Mesendoderm (in vitro differentiated cells): ENCODE results near the gene C1orf210.
A peak's percentile ranks its signal among the peaks of the same experiment; 100 is the strongest.

Source experiments
- DNase-seq: peaks from one replicate; pipeline ENCODE4 v3.0.0; 2013
- H2AK5ac ChIP-seq: 2 replicates; pipeline ENCODE4 v1.6.1; 2013; ENCODE audit warnings: low read length, inconsistent platforms
- H2BK120ac ChIP-seq: 2 replicates; pipeline ENCODE4 v1.6.1; 2013; ENCODE audit warnings: low read depth, mild to moderate bottlenecking, low read length, moderate library complexity, mixed read lengths
- H2BK15ac ChIP-seq: replicated peaks from 2 replicates; pipeline ENCODE4 v1.6.1; 2013; ENCODE audit warnings: low read depth, mild to moderate bottlenecking, moderate library complexity
- H2BK5ac ChIP-seq: 2 replicates; pipeline ENCODE4 v1.6.1; 2013; ENCODE audit warnings: low read length, inconsistent platforms
- H3K18ac ChIP-seq: 2 replicates; pipeline ENCODE4 v1.6.1; 2013; ENCODE audit warnings: mild to moderate bottlenecking, low read length, mixed read lengths
- H3K23ac ChIP-seq: one replicate; pipeline ENCODE4 v1.6.1; 2013; ENCODE audit warnings: low read length
- H3K27ac ChIP-seq: 2 replicates; pipeline ENCODE4 v1.5.1; 2013; ENCODE audit warnings: low read depth, mild to moderate bottlenecking, inconsistent platforms, low read length, moderate library complexity
- H3K27me3 ChIP-seq: 2 replicates; pipeline ENCODE4 v1.6.1; 2013; ENCODE audit warnings: low read length, control low read depth, mild to moderate bottlenecking, inconsistent platforms; ENCODE audit not compliant: insufficient read depth, poor library complexity
- H3K36me3 ChIP-seq: 2 replicates; pipeline ENCODE4 v1.6.1; 2013; ENCODE audit warnings: low read length, inconsistent platforms; ENCODE audit not compliant: control insufficient read depth, insufficient read depth
- H3K4ac ChIP-seq: one replicate; pipeline ENCODE4 v1.6.1; 2013; ENCODE audit warnings: low read depth, mild to moderate bottlenecking, low read length, moderate library complexity
- H3K4me1 ChIP-seq: 2 replicates; pipeline ENCODE4 v1.6.1; 2013; ENCODE audit warnings: low read depth, low read length, inconsistent platforms; ENCODE audit not compliant: control insufficient read depth
- H3K4me2 ChIP-seq: 2 replicates; pipeline ENCODE4 v1.6.1; 2013; ENCODE audit warnings: low read length
- H3K4me3 ChIP-seq: 2 replicates; pipeline ENCODE4 v1.5.1; 2013; ENCODE audit warnings: mild to moderate bottlenecking, low read length
- H3K56ac ChIP-seq: one replicate; pipeline ENCODE4 v1.6.1; 2013; ENCODE audit warnings: low read length
- H3K79me1 ChIP-seq: 2 replicates; pipeline ENCODE4 v1.6.1; 2013; ENCODE audit warnings: low read length, inconsistent platforms
- H3K79me2 ChIP-seq: 2 replicates; pipeline ENCODE4 v1.6.1; 2013; ENCODE audit warnings: mild to moderate bottlenecking, low read length; ENCODE audit not compliant: control insufficient read depth, insufficient read depth
- H3K9ac ChIP-seq: 2 replicates; pipeline ENCODE4 v1.6.1; 2013; ENCODE audit warnings: low read length, inconsistent platforms
- H4K5ac ChIP-seq: one replicate; pipeline ENCODE4 v1.6.1; 2013; ENCODE audit warnings: low read length
- H4K8ac ChIP-seq: one replicate; pipeline ENCODE4 v1.6.1; 2013; ENCODE audit warnings: low read depth, mild to moderate bottlenecking, control low read depth, low read length, moderate library complexity
- WGBS: extraction: QIAGEN DNeasy Blood & Tissue Kit; methylation state at CpG from one replicate; pipeline ENCODE4 v1.1.7; 2013; ENCODE audit warnings: low lambda C conversion rate, missing lambda C conversion rate; ENCODE audit not compliant: insufficient coverage; ENCODE audit errors: extremely low coverage; 5-methylcytosine and 5-hydroxymethylcytosine counted together

C1orf210 gene

GRCh38 chr1:43309405-43310025, 24.1 kb upstream of the C1orf210 start:
- Histone ChIP-seq H3K79me1 (no peaks in the 10 kb centered on the region), H2BK120ac (no peak overlapping the region), H3K4me2 (no peak overlapping the region), H3K4me3 (no peak overlapping the region), H3K23ac (no peak overlapping the region), H2BK15ac (no peak overlapping the region), H3K36me3 (no peaks in the 10 kb centered on the region), H3K27me3 (no peaks in the 10 kb centered on the region), H3K9ac (no peak overlapping the region), H3K79me2 (no peaks in the 10 kb centered on the region), H3K27ac (no peak overlapping the region), H4K8ac (no peak overlapping the region), H3K56ac (no peak overlapping the region), H3K4ac (no peak overlapping the region), H4K5ac (no peak overlapping the region), H3K18ac (no peak overlapping the region), H2AK5ac (no peak overlapping the region), H3K4me1 (no peaks in the 10 kb centered on the region), H2BK5ac (no peak overlapping the region)
- no CpG with 5 or more reads among the region's 13 CpGs for WGBS
- DNase-seq = no peak

DNA sequence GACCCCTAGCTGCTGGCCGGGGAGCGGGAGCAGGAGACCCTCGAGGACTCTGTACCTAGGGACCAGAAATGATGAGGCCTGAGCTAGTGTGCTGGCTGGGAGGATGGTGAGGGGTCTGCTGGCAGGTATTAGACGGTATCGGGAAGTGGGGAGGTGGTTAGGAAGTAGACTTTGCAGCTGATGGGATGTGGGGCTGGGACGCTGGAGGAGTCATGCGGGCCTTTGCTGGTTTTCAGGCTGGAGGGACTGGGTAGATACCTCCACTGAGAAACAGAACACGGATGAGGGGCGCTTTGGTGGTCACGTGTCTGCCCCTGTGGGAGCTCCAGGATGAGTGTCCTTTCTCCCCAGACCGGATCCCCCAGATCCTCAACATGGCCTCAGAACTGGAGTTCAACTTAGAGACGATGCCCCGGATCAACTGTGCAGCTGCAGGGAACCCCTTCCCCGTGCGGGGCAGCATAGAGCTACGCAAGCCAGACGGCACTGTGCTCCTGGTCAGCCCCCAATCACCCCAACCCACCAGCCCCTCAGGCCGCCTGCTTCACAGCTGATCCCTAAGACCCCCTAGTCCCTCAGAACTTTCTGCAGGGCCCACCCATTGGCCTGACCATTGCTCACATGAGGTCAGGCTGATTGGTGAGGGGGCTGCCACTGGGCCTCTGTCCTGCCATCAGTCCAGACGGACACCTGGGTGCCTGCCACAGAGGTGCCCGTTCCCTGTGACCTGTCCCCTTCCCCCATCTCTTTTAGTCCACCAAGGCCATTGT, 23.4 kb upstream of the C1orf210 start:
- no peak for DNase-seq
- Histone ChIP-seq H3K18ac (no peak overlapping the region), H3K27me3 (no peaks in the 10 kb centered on the region), H2BK15ac (no peak overlapping the region), H3K36me3 (no peaks in the 10 kb centered on the region), H3K4me1 (no peaks in the 10 kb centered on the region), H3K79me1 (no peaks in the 10 kb centered on the region), H3K23ac (no peak overlapping the region), H4K8ac (no peak overlapping the region), H2BK5ac (no peak overlapping the region), H2AK5ac (no peak overlapping the region), H3K27ac (no peak overlapping the region), H3K56ac (no peak overlapping the region), H3K9ac (no peak overlapping the region), H4K5ac (no peak overlapping the region), H3K79me2 (no peaks in the 10 kb centered on the region), H3K4me3 (no peak overlapping the region), H2BK120ac (no peak overlapping the region), H3K4me2 (no peak overlapping the region), H3K4ac (no peak overlapping the region)
- WGBS = no CpG with 5 or more reads among the region's 20 CpGs

GRCh38 chr1:43307458-43308158, 22.2 kb upstream of the C1orf210 start:
- DNase-seq = no peak
- Histone ChIP-seq H2BK5ac (no peak overlapping the region), H4K8ac (no peak overlapping the region), H3K27ac (no peak overlapping the region), H2BK120ac (no peak overlapping the region), H3K4me2 (no peak overlapping the region), H3K23ac (no peak overlapping the region), H3K4me3 (no peak overlapping the region), H3K79me2 (no peaks in the 10 kb centered on the region), H2BK15ac (no peak overlapping the region), H3K36me3 (no peaks in the 10 kb centered on the region), H3K9ac (no peak overlapping the region), H3K4me1 (no peaks in the 10 kb centered on the region), H3K4ac (no peak overlapping the region), H3K56ac (no peak overlapping the region), H4K5ac (no peak overlapping the region), H3K27me3 (no peaks in the 10 kb centered on the region), H2AK5ac (no peak overlapping the region), H3K18ac (no peak overlapping the region), H3K79me1 (no peaks in the 10 kb centered on the region)
- no CpG with 5 or more reads among the region's 9 CpGs for WGBS

DNA sequence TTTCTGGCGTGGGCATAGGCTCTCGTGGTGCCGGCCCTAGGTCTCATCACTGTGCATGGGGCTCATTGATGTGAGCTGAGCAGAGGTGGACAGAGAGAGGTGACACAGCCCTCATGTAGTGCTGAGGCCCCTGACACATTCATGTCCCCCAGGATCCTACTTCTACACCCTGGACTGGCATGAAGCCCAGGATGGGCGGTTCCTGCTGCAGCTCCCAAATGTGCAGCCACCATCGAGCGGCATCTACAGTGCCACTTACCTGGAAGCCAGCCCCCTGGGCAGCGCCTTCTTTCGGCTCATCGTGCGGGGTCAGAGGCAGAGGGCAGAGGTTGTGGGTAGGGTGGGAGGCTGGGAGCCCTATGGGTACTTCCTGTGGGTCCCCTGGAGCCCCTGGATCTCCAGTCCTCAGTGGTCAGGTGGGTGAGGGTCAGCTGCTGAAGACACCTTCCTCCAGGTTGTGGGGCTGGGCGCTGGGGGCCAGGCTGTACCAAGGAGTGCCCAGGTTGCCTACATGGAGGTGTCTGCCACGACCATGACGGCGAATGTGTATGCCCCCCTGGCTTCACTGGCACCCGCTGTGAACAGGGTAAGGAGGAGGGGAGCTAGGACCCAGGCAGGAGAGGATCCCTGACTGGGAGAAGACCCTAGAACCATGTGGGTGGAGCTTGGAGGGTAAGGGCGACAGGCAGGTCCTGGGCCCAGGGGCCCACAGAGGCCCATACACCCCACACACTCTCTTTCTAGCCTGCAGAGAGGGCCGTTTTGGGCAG, 21.5 kb upstream of the C1orf210 start:
- Histone ChIP-seq H3K4me2 (no peak overlapping the region), H3K56ac (no peak overlapping the region), H3K27me3 (no peaks in the 10 kb centered on the region), H2BK5ac (no peak overlapping the region), H3K9ac (no peak overlapping the region), H3K4me3 (no peak overlapping the region), H2BK120ac (no peak overlapping the region), H3K18ac (no peak overlapping the region), H4K8ac (no peak overlapping the region), H3K23ac (no peak overlapping the region), H3K79me2 (no peaks in the 10 kb centered on the region), H2BK15ac (no peak overlapping the region), H3K27ac (no peak overlapping the region), H2AK5ac (no peak overlapping the region), H3K79me1 (no peaks in the 10 kb centered on the region), H3K4me1 (no peaks in the 10 kb centered on the region), H3K4ac (no peak overlapping the region), H4K5ac (no peak overlapping the region), H3K36me3 (no peaks in the 10 kb centered on the region)
- DNase-seq = no peak
- WGBS = no CpG with 5 or more reads among the region's 17 CpGs

DNA sequence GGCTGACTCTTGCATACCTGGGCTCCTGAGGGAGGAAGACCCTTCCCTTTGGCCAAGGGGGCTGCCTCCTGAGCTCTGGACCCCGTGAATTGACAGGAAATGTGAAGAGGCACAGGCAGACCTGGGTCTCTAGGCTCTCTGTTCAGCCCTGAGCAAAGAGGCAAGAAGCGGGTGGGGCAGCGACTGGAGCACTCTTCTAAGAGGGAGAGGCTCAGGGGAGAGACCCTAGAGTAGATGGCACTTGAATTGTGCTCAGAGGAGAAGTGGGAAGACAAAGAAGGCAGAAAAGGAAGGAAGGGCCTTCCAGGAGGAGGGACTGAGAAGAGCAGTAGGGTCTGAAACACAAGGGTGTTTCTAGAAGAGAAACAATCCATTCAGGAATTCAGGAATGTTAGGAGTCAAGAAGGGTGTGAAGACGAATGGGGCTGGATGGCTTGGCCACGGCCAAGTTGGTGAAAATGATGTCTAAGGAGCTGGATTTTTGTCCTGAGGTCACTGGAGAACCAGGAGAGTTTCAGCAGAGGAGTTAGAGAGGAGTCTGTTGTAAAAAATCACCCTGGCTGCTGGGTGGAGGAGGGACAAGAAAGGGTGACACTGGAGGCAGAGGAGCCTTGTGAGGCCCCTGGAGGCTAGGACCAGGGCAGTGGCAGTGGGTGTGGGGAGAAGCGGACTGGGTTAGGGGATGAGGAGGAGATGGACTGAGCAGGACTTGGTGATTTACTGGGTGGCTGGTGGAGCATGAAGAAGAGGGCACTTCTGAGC, 20.7 kb upstream of the C1orf210 start:
- Histone ChIP-seq H2BK120ac (no peak overlapping the region), H3K79me1 (no peaks in the 10 kb centered on the region)
- DNase-seq = peak; percentile 37

More for the DNA sequence above, 20.7 kb upstream of the C1orf210 start:
- Histone ChIP-seq H3K4me2 (no peak overlapping the region), H3K27ac (no peak overlapping the region), H3K79me2 (no peaks in the 10 kb centered on the region), H2AK5ac (no peak overlapping the region), H3K9ac (no peak overlapping the region), H3K4ac (no peak overlapping the region), H4K5ac (no peak overlapping the region), H3K23ac (no peak overlapping the region), H3K18ac (no peak overlapping the region), H3K4me3 (no peak overlapping the region), H4K8ac (no peak overlapping the region), H3K56ac (no peak overlapping the region), H3K4me1 (no peaks in the 10 kb centered on the region), H2BK15ac (no peak overlapping the region), H2BK5ac (no peak overlapping the region), H3K36me3 (no peaks in the 10 kb centered on the region), H3K27me3 (no peaks in the 10 kb centered on the region)
- WGBS = no CpG with 5 or more reads among the region's 6 CpGs
